Measurements from ENCODE around the gene B3GAT1. TPM values are rescaled to one million over a fixed set of nuclear protein-coding genes. Genes with fewer than 3 reads are reported as not detected.

B3GAT1 gene
- total RNA-seq, 2 donors from 2014 or later: 0.09 to 0.23 TPM

DNA sequence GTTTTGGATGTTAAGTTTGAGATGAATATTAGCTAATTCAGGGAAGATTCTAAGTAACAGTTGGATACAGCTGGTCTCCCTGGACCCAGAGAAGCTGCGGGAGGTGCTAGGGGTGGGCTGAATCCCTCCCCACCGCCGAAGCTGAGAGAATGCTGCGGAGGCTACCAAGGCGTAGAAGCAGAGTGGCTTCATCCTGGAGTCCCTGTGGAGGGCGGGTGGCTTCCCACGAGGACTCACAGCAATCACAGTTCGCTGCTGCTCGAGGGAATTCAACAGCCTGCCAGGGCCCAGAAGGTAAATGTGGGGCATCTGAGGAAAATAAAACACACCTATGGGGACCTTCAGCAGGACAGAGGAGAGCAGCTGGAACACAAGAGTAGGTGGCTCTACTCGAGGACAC lies 11.1 kb upstream of the B3GAT1 start:
- H3K9me3 Mint-ChIP-seq: no peaks in the 10 kb centered on the region
- no peak for ATAC-seq
- no peak overlapping the region for H3K27ac Mint-ChIP-seq

DNA sequence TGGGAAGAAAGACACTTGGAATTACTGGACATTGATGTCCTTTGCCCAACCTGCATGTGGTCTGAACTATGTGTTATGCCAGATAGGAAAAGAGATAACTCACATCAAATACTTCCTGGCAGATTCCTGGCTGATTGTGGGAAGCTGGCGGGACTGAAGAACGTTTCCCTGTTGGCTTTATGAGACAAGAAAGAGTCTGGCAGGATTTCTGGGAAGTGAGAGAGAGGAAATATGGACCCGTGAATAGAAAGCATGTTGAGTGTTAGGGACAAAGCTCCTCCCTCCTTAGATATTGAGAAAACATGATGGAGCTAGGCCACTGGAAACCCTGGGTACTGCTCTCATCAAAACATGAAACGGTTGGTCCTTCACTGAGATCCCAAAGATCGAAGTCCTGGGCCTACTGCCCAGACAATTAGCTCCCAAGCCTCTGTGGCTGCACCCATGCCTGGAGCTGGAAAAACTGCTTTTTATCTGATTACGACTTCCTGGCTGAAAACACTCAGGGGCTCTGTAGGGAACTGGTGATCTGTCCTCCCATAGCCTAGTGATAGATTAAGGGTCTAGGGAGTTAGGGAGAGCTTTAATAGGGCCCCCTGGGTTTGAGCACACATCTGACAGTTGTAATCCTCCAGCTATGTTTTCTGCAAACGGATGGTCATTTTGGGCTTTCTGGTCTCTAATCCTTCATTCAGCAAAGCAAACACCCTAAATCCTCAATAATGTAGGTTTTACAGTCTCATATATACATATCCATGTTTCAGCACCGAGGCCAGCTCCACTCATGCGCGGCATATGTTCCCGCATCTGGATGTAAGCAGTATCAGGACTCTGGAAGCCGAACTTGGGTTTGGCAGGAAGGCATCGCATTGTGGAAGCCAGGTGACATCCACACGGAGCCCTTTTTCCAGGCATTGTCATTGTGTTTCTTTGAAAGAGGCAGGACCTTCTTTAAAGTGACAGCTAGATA lies 6.1 kb upstream of the B3GAT1 start:
- no peak for DNase-seq (ENCODE audit: low spot score in 2 of 2)
- no peaks in the 10 kb centered on the region for H3K36me3 Mint-ChIP-seq
- ATAC-seq: no peak
- no peaks in the 10 kb centered on the region for H3K9me3 Mint-ChIP-seq
- H3K27ac Mint-ChIP-seq: no peak overlapping the region

More for the DNA sequence above, 11.1 kb upstream of the B3GAT1 start:
- no peak for DNase-seq (ENCODE audit: low spot score in 2 of 2)
- H3K36me3 Mint-ChIP-seq: no peaks in the 10 kb centered on the region

DNA sequence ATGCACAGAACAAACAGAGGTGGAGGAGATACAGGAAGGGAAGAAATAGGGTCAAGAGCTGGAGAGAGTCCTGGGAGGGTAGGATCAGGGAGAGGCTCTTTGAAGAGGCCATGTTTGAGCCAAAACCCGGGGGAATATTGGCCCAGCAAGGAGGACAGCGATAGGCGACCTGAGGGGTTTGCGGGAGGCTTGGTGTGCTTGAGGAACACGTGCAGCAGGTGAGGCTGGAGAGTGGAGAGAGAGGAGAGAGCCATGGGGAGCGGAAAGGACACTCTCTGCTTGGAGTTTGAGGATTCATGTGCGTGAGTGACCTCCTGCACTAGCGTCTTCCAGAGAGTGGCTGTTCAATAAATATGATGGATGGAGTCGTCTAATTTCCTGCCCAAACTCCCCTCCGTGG lies 4.7 kb upstream of the B3GAT1 start:
- Mint-ChIP-seq H3K27ac (no peak overlapping the region), H3K9me3 (no peaks in the 10 kb centered on the region), H3K36me3 (no peaks in the 10 kb centered on the region)
- DNase-seq (ENCODE audit: low spot score in 2 of 2): no peak
- ATAC-seq: no peak

DNA sequence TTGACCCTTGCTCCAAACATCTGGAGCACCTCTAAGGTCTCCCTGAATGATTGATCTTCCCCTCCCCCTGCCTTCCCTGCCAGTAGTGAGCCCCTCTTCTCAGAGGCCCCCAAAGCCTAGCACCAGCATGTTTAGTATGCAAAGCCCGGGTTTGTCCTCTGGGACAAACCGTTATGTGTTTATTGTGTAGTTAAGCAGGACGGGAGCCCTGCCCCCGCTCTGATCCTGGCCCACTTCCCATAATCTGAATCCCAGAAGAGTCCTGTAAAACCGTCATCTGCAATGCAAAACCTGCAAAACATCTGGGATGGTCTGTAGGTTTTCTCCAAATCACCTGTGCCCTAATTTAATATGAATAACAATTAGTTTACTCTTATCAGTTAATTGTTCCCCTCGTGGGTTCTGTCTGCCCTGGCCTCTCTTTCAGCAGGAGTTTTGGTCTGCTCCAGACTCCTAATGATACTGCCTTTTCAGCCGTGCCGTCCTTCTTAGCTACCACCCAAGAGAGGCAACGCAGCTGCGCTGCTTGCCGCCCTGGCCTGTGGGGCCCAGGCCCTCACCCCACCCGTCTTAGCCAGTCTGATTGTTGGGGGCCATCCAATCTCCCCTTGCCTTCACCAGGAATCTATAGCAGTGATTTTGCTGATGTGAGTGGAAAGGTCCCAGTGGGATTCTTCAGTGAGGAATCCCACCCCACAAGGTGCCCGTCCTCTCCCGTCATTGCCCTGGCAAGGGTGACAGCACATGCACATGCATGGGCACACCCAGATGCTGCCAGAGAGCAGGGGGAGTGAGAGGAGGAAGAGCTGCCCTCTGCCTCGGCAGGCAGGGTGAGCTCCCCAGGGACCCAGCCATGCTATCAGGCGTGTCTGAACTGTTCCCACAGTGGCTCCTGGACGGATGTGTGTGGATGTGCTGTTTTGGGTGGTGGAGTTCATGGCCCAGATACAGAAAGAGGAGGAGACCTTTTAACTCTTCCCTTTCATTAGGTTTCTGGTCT lies 3.0 kb upstream of the B3GAT1 start:
- no peak for ATAC-seq

DNA sequence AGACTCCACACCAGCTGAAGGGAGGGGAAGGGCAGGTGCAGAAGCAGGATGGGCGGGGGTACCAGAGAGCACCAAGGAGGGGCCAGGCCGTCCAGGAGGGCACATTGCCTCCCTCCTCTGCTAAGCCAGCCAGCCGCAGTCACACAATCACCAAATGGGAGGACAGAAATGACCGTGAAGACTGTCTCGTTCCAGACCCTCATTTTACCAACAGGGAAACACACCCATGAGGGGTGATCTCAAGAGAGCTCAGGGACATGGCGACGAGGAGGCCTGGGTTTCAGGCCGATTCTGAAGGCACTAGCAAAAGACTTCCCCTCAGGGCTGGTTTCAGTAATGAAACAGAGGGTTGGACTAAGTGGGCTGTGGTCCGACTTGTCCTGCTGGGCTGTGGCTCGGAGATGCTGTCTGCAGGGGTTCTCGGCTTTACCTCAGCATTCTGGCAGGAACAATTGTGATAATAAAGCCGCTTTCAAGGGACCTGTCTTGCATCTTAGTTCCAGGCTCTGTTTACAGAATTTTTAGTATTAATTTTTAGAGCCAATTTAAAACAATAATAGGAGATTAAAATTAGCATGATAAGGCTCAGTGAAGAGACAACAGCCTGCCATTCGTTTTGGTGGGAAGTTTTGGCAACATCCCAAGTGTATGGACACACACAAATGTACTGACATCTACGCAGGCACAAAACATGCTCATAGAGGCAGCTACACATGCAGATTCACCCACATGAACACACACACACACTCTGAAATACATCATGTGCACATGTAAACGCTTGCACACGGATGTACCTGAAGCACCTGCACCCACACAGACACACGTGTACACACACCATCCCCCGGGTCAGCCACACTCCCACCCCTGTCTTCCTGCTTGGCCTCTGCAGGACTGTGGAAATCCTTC lies 2.0 kb upstream of the B3GAT1 start:
- ATAC-seq: no peak
- DNase-seq (ENCODE audit: low spot score in 2 of 2): no peak
- Mint-ChIP-seq H3K36me3 (no peaks in the 10 kb centered on the region), H3K9me3 (no peaks in the 10 kb centered on the region), H3K27ac (no peak overlapping the region)

More for the DNA sequence above, 3.0 kb upstream of the B3GAT1 start:
- H3K27ac Mint-ChIP-seq: no peak overlapping the region
- no peaks in the 10 kb centered on the region for H3K9me3 Mint-ChIP-seq
- H3K36me3 Mint-ChIP-seq: no peaks in the 10 kb centered on the region
- no peak for DNase-seq (ENCODE audit: low spot score in 2 of 2)

DNA sequence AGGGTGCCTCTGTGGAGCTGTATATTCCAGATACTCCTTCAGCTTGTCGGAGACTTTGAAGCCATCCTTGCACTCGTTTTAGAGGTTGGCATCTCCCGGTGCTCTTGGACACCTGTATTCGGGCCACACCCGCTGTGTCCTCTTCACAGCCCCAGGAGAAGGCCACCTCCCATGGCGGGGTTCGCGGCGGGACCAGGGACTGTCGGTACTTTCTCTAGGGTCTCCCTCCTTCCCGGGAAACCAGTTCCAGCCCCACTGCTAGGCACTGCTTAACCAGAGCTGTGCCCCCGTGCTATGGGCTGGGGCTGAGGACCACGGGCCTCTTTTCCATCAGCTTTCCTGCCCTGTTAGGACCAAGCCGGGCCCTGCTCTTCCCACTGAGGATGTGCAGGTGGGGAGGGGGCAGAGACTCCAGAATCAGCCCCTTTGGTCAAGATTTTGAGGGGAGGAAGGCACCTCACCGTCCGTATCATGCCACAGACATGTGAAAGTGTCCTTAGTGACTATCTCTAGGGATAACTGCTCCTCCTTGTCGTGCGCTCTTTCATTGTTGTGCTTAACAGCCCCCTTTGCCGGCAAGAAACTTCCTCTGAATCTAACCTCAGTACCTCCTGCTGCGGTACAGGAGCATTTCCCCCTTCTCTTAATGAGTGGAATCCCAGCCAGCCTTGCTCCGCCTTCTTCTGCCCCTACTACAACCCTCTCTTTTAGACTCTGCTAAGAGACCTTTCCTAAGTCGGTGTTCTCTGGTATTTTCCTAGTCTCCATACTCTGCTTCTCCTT lies 1.2 kb upstream of the B3GAT1 start:
- DNase-seq (ENCODE audit: low spot score in 2 of 2) (no peak), ATAC-seq (peak in 1 of 2 donors; percentile 7)
- H3K9me3 Mint-ChIP-seq: no peaks in the 10 kb centered on the region
- no peaks in the 10 kb centered on the region for H3K36me3 Mint-ChIP-seq
- H3K27ac Mint-ChIP-seq: no peak overlapping the region

DNA sequence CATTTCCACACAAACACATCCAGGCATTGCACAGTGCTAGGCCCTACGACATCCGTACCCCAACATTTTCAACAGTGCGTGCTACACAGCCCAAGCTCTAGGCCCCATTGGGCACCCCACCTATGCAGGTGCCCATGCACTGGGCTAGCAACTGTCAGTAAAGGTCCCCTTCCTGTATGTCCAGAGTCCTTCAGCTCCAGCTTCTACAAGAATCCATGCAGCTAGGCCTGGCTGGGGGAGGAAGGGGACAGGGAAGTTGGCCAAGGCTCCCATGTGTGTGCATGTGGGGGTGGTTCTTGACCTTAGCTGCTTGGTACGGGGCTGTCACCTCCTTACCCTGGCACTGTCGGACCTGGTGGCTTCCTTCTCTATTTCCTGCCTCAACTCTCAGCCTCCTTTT lies 1.3 kb downstream of the B3GAT1 start:
- H3K27ac Mint-ChIP-seq: no peak overlapping the region
- DNase-seq (ENCODE audit: low spot score in 2 of 2) (no peak), ATAC-seq (no peak)
- H3K9me3 Mint-ChIP-seq: no peaks in the 10 kb centered on the region
- no peaks in the 10 kb centered on the region for H3K36me3 Mint-ChIP-seq

DNA sequence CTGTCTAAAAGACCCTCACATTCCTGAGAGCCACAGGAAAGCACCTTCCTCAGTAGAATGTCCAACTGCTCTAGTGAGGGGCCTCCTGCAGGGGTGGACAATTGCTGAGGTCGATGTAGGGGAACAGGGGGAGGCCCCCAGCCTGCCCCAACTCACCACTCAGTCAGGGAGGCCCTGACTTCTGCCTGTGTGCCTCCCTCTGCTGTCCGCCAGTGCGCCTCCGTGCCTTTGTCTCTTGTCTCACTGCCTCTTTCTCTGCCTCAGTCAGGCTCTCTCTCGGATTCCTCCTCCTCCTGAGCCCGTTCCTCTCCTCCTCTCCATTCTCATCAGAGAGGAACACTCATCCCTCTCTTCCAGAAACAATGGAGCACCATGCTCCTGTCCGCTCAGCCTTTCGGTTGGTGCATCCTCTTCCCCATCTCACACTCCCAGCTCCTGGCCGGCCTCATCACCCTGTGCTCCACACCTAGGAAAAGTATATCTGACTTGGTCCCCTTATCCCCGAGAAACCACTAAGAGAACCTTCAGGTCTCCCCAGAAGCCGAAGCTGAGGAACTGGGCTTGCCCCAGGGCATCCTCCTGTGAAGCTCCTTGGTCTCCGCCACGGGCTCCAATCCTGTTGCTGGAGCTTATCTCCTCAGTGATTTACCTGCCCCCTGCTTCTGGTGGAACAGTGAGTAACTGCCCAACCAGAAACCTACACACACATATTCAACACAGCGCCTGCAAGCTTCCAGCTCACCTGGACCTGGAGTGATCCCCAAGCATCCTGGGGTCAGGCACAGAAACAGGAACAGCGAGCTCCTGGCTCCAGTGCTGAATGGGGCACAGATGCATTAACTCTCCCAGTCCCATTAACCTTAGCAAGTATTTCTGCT lies 2.3 kb downstream of the B3GAT1 start:
- no peak for ATAC-seq

DNA sequence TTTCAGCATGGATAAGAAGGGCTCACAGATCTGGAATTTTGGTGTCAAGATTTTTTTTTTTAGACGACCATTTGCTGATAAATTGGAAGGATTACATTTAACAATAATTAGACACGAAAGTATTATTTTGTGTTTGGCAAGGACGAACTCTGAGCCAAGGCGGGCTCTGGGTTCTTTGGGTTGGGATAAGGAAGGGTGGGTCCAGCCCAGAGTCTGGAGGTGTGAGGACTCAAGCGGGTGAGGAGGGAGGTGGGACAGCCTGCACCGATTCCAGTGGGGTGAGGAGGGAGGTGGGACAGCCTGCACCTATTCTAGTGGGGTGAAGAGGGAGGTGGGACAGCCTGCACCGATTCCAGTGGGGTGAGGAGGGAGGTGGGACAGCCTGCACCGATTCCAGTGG lies 4.1 kb downstream of the B3GAT1 start:
- no peaks in the 10 kb centered on the region for H3K36me3 Mint-ChIP-seq
- no peak overlapping the region for H3K27ac Mint-ChIP-seq
- ATAC-seq (no peak), DNase-seq (ENCODE audit: low spot score in 2 of 2) (no peak)
- no peaks in the 10 kb centered on the region for H3K9me3 Mint-ChIP-seq

More for the DNA sequence above, 2.3 kb downstream of the B3GAT1 start:
- H3K27ac Mint-ChIP-seq: no peak overlapping the region
- DNase-seq (ENCODE audit: low spot score in 2 of 2): no peak
- no peaks in the 10 kb centered on the region for H3K36me3 Mint-ChIP-seq
- no peaks in the 10 kb centered on the region for H3K9me3 Mint-ChIP-seq

DNA sequence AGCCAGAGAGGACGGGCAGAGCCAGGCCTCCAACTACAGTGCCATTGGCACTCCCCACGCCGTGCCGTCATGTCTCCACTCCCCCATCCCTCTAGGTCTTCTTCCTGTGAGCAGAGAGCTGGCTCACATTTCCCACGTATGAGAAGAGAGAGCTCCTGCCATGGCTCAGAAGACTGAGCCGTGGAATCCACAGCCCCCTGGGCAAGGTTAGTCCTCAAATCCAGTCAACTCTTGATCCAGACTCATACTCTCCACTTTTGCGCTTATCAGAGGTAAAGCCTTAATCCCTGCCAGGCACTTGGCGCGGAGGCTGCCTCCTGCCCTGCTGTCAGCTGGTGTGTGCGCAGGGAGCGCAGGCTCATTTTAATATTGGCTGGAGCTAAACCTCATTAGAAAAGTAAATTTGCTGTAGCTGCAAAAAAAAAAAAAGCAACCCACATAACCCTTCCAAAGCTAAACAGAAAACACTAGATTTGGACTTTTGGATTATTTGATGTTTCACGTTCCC lies 4.7 kb downstream of the B3GAT1 start:
- ATAC-seq (no peak), DNase-seq (ENCODE audit: low spot score in 2 of 2) (no peak)
- Mint-ChIP-seq H3K27ac (no peak overlapping the region), H3K9me3 (no peaks in the 10 kb centered on the region), H3K36me3 (no peaks in the 10 kb centered on the region)

DNA sequence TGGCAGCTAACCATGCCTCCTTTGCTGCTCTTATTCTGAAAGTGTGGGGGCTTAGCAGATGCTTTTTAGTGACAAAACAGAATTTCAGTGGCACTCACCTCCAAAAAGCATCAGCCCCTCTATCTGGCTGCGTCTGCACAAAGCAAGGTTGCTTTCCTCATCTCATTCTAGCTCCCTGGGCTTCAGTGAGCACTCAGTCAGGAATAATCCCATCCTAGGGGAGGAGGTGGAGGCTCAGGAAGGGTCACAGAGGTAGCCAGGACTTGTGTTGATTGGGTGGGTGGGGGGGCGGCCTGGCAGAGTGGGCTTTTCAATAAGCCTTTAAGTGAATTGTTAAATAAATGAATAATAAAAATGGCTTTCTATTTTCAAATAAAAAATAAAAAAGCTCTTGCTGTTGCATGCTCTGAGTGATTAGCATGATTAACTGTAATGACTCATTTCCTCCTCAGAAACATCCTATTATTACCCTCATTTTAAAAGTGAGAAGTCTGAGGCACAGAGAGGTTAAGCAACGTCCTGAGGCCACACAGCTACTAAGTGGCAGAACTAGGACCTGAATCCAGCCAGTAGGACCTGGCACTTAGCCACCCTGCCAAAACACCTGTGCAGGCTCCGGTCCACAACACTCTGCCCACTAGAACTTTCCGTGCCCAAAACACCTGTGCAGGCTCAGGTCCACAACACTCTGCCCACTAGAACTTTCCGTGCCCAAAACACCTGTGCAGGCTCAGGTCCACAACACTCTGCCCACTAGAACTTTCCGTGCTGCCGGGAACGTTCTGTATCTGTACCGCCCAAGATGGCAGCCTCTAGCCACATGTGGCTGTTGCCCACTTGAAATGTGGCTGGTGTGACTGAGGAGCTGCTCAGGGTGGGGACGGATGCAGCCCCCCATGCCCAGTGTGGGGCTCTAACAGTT lies 5.5 kb downstream of the B3GAT1 start:
- ATAC-seq: peak in 1 of 2 donors; percentile 40
- no peaks in the 10 kb centered on the region for H3K36me3 Mint-ChIP-seq
- H3K27ac Mint-ChIP-seq: no peak overlapping the region
- no peak for DNase-seq (ENCODE audit: low spot score in 2 of 2)
- H3K9me3 Mint-ChIP-seq: no peaks in the 10 kb centered on the region

DNA sequence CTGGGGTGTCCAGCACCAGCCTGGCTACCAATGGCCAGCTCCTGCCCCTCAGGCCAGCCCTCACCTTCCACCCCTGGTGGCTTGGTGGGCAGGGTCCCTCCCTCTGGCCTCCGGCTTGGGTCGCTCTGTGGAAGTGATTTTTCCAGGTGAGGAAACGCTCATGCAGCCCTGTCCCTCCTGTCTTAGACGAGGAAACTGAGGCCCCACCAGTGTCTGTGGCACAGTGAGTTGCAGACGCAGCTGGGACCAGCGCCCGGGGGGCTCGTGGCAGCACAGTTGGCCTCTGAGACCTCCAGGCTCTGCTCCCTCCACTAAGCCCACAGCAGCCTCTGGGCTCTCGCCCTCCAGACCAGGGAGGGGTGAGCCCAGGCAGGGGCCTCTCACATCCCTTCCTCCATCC lies 6.2 kb downstream of the B3GAT1 start:
- DNase-seq (ENCODE audit: low spot score in 2 of 2) (no peak), ATAC-seq (no peak)
- no peaks in the 10 kb centered on the region for H3K9me3 Mint-ChIP-seq
- no peak overlapping the region for H3K27ac Mint-ChIP-seq
- no peaks in the 10 kb centered on the region for H3K36me3 Mint-ChIP-seq

DNA sequence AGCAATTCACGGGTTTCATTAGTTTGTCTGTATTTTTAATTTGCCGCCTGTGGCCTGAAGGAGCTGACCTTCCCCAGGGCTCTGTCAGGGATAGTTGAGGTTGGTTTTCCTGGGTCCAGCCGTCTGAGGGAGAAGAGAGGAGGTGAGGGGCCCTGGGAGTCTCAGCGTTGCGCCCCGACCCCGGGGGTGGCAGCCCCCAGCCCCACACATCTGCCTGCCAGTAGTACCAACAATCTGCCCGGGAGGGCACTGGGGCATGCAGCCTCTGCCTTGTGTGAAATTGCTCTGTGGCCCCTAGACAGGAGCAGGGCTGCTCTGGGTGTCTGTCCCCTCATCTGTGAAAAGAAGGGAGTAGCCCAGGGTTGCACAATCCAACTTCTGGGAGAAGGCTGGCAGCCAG lies 6.6 kb downstream of the B3GAT1 start:
- DNase-seq (ENCODE audit: low spot score in 2 of 2): no peak
- no peaks in the 10 kb centered on the region for H3K36me3 Mint-ChIP-seq

More for the DNA sequence above, 6.6 kb downstream of the B3GAT1 start:
- Mint-ChIP-seq H3K27ac (no peak overlapping the region), H3K9me3 (no peaks in the 10 kb centered on the region)
- ATAC-seq: no peak

Data from activated naive CD4-positive, alpha-beta T cell treated with anti-CD3 and anti-CD28 coated beads, Interleukin-2, amount 50 U/mL, for 72 hours (primary cell).